Lung (tissue), 12 donors: Measurements from ENCODE around the gene EPN1. TPM values are rescaled to one million over a fixed set of nuclear protein-coding genes. Genes with fewer than 3 reads are reported as not detected.

Experiments used
- ATAC-seq: fragments of 200-7000 bp; cut with Tn5 transposase; one replicate; pipeline ENCODE4 v1.9.1; 2020; ENCODE audit warnings: moderate number of reproducible peaks; ENCODE audit not compliant: insufficient read depth, low FRiP score
- DNase-seq, 3 donors: peaks; one replicate each; pipeline ENCODE4 v3.0.0-alpha.2; 2013 to 2017
- H3K27ac ChIP-seq, 2 donors: one replicate each; pipeline ENCODE4 v1.5.1; 2013; ENCODE audit warnings: mild to moderate bottlenecking in 2 of 2, moderate library complexity in 2 of 2, control low read depth in 1 of 2, inconsistent platforms in 1 of 2, low read depth in 1 of 2, low read length in 1 of 2
- H3K27me3 ChIP-seq, 3 donors: one replicate each; pipeline ENCODE4 v1.5.1; 2013; ENCODE audit warnings: low read length in 2 of 3; ENCODE audit not compliant: control insufficient read depth in 3 of 3, insufficient read depth in 3 of 3
- H3K36me3 ChIP-seq, 4 donors: one replicate each; pipeline ENCODE4 v1.5.1; 2013; ENCODE audit warnings: low read length in 4 of 4, mild to moderate bottlenecking in 1 of 4, moderate library complexity in 1 of 4; ENCODE audit not compliant: control insufficient read depth in 4 of 4, insufficient read depth in 4 of 4
- H3K4me1 ChIP-seq, 5 donors: one replicate each; pipeline ENCODE4 v1.5.1; 2013; ENCODE audit warnings: low read length in 5 of 5, mild to moderate bottlenecking in 2 of 5, moderate library complexity in 1 of 5; ENCODE audit not compliant: control insufficient read depth in 5 of 5, insufficient read depth in 5 of 5
- H3K4me3 ChIP-seq: one replicate; pipeline ENCODE4 v1.5.1; 2013; ENCODE audit warnings: mild to moderate bottlenecking, control low read depth, moderate library complexity
- H3K9ac ChIP-seq, 2 donors: one replicate each; pipeline ENCODE4 v1.5.1; 2013; ENCODE audit warnings: low read length in 2 of 2, control low read depth in 1 of 2; ENCODE audit not compliant: insufficient read depth in 1 of 2
- H3K9me3 ChIP-seq, 4 donors: one replicate each; pipeline ENCODE4 v1.5.1; 2013; ENCODE audit warnings: low read length in 3 of 4, mild to moderate bottlenecking in 1 of 4, moderate library complexity in 1 of 4; ENCODE audit not compliant: control insufficient read depth in 4 of 4, insufficient read depth in 3 of 4
- CTCF ChIP-seq: IDR thresholded peaks from 2 replicates; pipeline ENCODE4 v1.5.1; 2012; ENCODE audit warnings: mild to moderate bottlenecking; ENCODE audit errors: control extremely low read depth, extremely low read depth
- WGBS, 2 donors: extraction: QIAGEN DNeasy Blood & Tissue Kit; methylation state at CpG; one replicate each; pipeline ENCODE4 v1.1.7; 2013; 5-methylcytosine and 5-hydroxymethylcytosine counted together
- polyA plus RNA-seq, 2 donors: library from polyadenylated mRNA; stranded (reverse); fragments of 200-250 nt; gene quantifications; one replicate each; pipeline ENCODE4 v1.2.1, GENCODE V29; 2013
- total RNA-seq, 2 donors: library from RNA; depleted of rRNA in 1 of 2; stranded (reverse); fragments of >200 nt in 1 of 2; gene quantifications; one replicate each; pipeline ENCODE4 v1.2.1, GENCODE V29; 2014 to 2021
- donor health status: control.
- donor health status: control.
- donor health status: Bipolar disorder and iron deficiency.
- donor health status: healthy.
- donor health status: DM: yes; HTN: yes; CAD: no.

Gene EPN1
- total and polyA plus RNA-seq, 4 donors = 84.8 to 140 (median 99.5) TPM

GRCh38 chr19:55690109-55690768 lies 15.2 kb downstream of the EPN1 start:
- no peaks in the 10 kb centered on the region for H3K9me3 ChIP-seq
- no peak overlapping the region for H3K27ac ChIP-seq
- ATAC-seq = no peak
- no peak for TF ChIP-seq CTCF
- WGBS, 2 donors = 95 to 96% methylated on average over 20 to 25 of the region's 25 CpGs
- H3K27me3 ChIP-seq = no peaks in the 10 kb centered on the region
- DNase-seq = no peak
- peaks cover 0 to 3% (median 0%) of the 10 kb centered on the region in 5 donors for H3K4me1 ChIP-seq
- H3K36me3 ChIP-seq = peaks cover 7 to 92% (median 19%) of the 10 kb centered on the region in 4 donors
- H3K4me3 ChIP-seq = no peak overlapping the region
- no peak overlapping the region for H3K9ac ChIP-seq

- H3K27me3 ChIP-seq = no peaks in the 10 kb centered on the region
- ATAC-seq = no peak
- H3K9me3 ChIP-seq = no peaks in the 10 kb centered on the region
- WGBS, 2 donors = 93 to 95% methylated on average over 31 of the region's 31 CpGs
- no peak overlapping the region for H3K4me3 ChIP-seq
- no peak overlapping the region for H3K27ac ChIP-seq
- no peak overlapping the region for H3K9ac ChIP-seq
- no peaks in the 10 kb centered on the region for H3K4me1 ChIP-seq
- no peak for TF ChIP-seq CTCF
- DNase-seq = no peak
- peaks cover 7 to 91% (median 15%) of the 10 kb centered on the region in 4 donors for H3K36me3 ChIP-seq
Observed at GRCh38 chr19:55690769-55691545, 15.9 kb downstream of the EPN1 start.

- ATAC-seq (no peak), DNase-seq (no peak)
- H3K4me3 ChIP-seq = no peak overlapping the region
- H3K9me3 ChIP-seq = no peaks in the 10 kb centered on the region
- peaks cover 7 to 93% (median 18%) of the 10 kb centered on the region in 4 donors for H3K36me3 ChIP-seq
- TF ChIP-seq CTCF = no peak
- H3K27me3 ChIP-seq = no peaks in the 10 kb centered on the region
- H3K27ac ChIP-seq = no peak overlapping the region
- no peaks in the 10 kb centered on the region for H3K4me1 ChIP-seq
- WGBS, 2 donors = 95 to 96% methylated on average over 31 of the region's 31 CpGs
- no peak overlapping the region for H3K9ac ChIP-seq
Observed at GRCh38 chr19:55691561-55692481, 16.8 kb downstream of the EPN1 start.
